Measurements from ENCODE around the gene KLK2. TPM values are rescaled to one million over a fixed set of nuclear protein-coding genes. Genes with fewer than 3 reads are reported as not detected.

Gene KLK2
- total RNA-seq, 1 experiment from 2014 or later, result not detected

DNA sequence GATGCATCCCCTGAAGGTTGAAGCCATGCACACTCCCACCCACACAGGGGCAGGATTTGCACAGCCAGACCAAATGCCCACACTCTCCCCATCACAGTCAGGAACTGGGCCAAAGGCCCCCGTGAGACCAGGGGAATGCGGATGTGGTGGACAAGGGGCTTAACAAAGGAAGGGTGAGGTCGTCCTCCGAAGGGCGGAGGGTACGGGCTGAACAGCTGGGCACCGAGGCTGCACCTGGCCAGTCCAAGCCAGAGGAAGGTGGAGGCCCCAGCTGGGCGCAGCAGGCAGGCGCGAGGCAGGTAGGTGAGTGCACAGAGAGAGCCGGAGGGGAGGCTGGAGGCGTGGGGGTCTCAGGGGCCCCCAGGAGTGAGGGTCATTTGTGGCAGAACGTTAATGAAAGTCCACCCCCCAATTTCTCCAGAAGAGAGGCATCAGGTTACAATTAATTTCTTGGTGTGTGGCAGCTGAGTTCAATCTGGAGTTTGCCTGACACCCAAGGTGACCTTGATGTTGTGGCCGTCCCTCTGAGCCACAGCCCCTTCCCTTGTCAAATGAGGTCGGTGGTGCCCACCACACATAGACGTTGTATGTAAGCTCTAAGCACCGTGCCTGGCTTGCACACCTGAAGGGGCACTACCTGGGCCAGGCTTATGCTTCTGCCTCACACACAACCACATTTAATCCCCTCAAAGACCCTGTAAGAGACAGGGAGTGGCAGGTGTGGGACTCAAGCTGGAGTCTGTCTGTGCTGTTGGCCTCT lies 42.8 kb upstream of the KLK2 start (continued):
- TF ChIP-seq, protein P1, sequence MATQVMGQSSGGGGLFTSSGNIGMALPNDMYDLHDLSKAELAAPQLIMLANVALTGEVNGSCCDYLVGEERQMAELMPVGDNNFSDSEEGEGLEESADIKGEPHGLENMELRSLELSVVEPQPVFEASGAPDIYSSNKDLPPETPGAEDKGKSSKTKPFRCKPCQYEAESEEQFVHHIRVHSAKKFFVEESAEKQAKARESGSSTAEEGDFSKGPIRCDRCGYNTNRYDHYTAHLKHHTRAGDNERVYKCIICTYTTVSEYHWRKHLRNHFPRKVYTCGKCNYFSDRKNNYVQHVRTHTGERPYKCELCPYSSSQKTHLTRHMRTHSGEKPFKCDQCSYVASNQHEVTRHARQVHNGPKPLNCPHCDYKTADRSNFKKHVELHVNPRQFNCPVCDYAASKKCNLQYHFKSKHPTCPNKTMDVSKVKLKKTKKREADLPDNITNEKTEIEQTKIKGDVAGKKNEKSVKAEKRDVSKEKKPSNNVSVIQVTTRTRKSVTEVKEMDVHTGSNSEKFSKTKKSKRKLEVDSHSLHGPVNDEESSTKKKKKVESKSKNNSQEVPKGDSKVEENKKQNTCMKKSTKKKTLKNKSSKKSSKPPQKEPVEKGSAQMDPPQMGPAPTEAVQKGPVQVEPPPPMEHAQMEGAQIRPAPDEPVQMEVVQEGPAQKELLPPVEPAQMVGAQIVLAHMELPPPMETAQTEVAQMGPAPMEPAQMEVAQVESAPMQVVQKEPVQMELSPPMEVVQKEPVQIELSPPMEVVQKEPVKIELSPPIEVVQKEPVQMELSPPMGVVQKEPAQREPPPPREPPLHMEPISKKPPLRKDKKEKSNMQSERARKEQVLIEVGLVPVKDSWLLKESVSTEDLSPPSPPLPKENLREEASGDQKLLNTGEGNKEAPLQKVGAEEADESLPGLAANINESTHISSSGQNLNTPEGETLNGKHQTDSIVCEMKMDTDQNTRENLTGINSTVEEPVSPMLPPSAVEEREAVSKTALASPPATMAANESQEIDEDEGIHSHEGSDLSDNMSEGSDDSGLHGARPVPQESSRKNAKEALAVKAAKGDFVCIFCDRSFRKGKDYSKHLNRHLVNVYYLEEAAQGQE (IDR thresholded peaks at IDR 0.05; ENCODE audit: low read depth), result no peak
- TF ChIP-seq POLR2A (IDR thresholded peaks at IDR 0.05; ENCODE audit: borderline replicate concordance, extremely low read depth, insufficient read depth, insufficient read length), result no peak

DNA sequence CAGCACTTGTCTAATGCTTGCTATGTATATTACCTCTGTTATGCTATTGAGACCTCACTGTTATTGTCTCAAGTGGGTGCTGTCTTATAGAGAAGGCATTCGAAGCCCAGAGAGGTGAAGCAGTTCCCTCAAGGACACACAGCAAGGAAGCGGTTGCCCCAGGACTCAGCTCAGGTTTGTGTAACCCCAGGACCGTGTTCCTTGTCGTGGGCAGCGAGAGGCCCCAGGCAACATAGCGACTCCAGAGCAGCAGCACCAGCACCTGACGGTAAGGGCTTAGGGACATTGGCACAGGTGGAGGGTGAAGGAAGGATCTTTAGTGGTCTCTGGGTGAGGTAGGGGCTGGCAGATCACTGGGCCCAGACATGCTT lies 42.2 kb upstream of the KLK2 start:
- ATAC-seq (no peak), DNase-seq (ENCODE audit: low read depth, low spot score) (no peak)
- Histone ChIP-seq H3K9ac (ENCODE audit: low read length) (no peak overlapping the region), H3K4me1 (ENCODE audit: control insufficient read depth in 1 of 2, insufficient read depth in 2 of 2, low read length in 2 of 2) (peaks cover 8 to 12% of the 10 kb centered on the region in 2 experiments), H3K79me2 (ENCODE audit: insufficient read depth, low read length) (no peaks in the 10 kb centered on the region), H3K4me2 (ENCODE audit: low read length) (no peak overlapping the region), H3K27me3 (ENCODE audit: insufficient read depth, low read length) (no peaks in the 10 kb centered on the region), H4K20me1 (ENCODE audit: insufficient read depth) (no peaks in the 10 kb centered on the region), H3K4me3 (replicated peaks in 1 of 2; ENCODE audit: low read depth in 1 of 2, low read length in 2 of 2) (no peak overlapping the region), H3K36me3 (ENCODE audit: control insufficient read depth in 1 of 2, insufficient read depth in 2 of 2, low read length in 2 of 2) (no peaks in the 10 kb centered on the region), H3K9me2 (ENCODE audit: insufficient read depth) (no peaks in the 10 kb centered on the region), H3K9me3 (ENCODE audit: control insufficient read depth in 1 of 2, insufficient read depth in 1 of 2, low read depth in 1 of 2, low read length in 2 of 2) (no peaks in the 10 kb centered on the region; a peak in 1 of 4 replicates), H2AFZ (ENCODE audit: low read depth, low read length, poor library complexity, severe bottlenecking) (no peak overlapping the region), H3K27ac (ENCODE audit: low read depth, low read length) (no peak overlapping the region)
- POLR2A ChIA-PET, result no interaction called here
- CTCF ChIA-PET, result no interaction called here
- RAD21 ChIA-PET (ENCODE audit: low non-redundant PET in 1 of 2, low total read pairs in 2 of 2, uncharacterized antibody in 2 of 2, unreplicated experiment in 2 of 2), result no interaction called here
- no peak for TF ChIP-seq SIN3A (IDR thresholded peaks at IDR 0.05; ENCODE audit: low read depth)
- TF ChIP-seq, protein P2, sequence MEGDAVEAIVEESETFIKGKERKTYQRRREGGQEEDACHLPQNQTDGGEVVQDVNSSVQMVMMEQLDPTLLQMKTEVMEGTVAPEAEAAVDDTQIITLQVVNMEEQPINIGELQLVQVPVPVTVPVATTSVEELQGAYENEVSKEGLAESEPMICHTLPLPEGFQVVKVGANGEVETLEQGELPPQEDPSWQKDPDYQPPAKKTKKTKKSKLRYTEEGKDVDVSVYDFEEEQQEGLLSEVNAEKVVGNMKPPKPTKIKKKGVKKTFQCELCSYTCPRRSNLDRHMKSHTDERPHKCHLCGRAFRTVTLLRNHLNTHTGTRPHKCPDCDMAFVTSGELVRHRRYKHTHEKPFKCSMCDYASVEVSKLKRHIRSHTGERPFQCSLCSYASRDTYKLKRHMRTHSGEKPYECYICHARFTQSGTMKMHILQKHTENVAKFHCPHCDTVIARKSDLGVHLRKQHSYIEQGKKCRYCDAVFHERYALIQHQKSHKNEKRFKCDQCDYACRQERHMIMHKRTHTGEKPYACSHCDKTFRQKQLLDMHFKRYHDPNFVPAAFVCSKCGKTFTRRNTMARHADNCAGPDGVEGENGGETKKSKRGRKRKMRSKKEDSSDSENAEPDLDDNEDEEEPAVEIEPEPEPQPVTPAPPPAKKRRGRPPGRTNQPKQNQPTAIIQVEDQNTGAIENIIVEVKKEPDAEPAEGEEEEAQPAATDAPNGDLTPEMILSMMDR (IDR thresholded peaks at IDR 0.05 in 2 of 3, conservative IDR thresholded peaks at IDR 0.05 in 1 of 3; ENCODE audit: borderline replicate concordance in 1 of 3, insufficient read depth in 1 of 3, low read depth in 2 of 3, low read length in 2 of 3), result no peak
- no peak for TF ChIP-seq RAD21 (IDR thresholded peaks at IDR 0.05; ENCODE audit: low read depth)
- intact Hi-C loops (cut with micrococcal nuclease), result no loop called here
- no TSS peak for BruUV-seq (replicated peaks)

All from HCT116 (cell line).